Right ventricle myocardium superior (tissue), 1 donor: ENCODE results near the gene IFRD2. TPM values are rescaled to one million over a fixed set of nuclear protein-coding genes. Genes with fewer than 3 reads are reported as not detected.

Experiments
- ATAC-seq: fragments of 200-7000 bp; cut with Tn5 transposase; one replicate; pipeline ENCODE4 v1.9.1; 2020; ENCODE audit warnings: mild to moderate bottlenecking; ENCODE audit not compliant: poor library complexity
- DNase-seq: peaks from one replicate; pipeline ENCODE4 v3.0.0-alpha.2; 2020
- intact Hi-C: fragments of 100-400 bp; cut with DNase I; formaldehyde crosslinking; loops from one replicate; pipeline ENCODE4 v1.11.2; 2022
- total RNA-seq: library from RNA; stranded (reverse); fragmentation: NEBNext Ultra II Directional; extraction: Animal tissue kit (Norgen Biotek cat#: 25700); gene quantifications from one replicate; pipeline ENCODE4 v1.2.1, GENCODE V29; 2021
- donor health status: DM: no; HTN: yes; CAD: no; lungs with severe emphysema.

Gene IFRD2
- total RNA-seq, 1 donor from 2014 or later = 70.1 TPM

DNA sequence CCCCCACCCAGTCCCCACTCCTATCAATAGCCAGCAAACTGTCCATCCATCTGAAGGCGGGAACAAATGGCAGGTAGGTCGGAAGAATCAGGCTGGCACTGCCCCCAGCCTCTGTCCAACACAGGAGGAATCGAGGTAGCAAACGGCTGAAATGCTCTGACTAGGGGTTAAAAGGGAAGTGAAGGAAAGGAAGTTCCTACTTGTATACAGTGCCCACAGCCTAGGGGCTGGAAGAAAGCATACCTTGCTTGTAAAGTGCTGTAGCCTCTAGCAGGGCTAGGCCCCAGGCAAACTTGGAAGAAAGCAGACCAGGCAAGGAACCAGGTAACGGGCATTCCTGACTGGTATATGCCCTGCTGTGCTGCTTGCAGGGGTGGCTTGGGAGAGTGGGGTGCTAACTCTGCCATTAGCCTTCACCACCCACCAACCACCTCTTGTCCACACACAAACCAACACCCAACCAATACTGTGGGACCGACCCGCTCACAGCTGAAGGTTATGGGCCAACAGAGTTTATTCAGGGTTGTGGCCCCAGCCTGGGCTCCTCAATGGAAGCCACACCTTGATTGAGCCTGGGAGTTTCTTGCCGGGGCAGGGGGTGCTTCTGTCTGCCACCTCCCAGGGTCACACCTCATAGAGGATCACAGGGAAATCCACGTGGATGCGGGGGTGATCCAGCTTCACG is 33.4 kb upstream of the IFRD2 start:
- intact Hi-C loops = no loop called here
- ATAC-seq = no peak
- no peak for DNase-seq

- ATAC-seq = no peak
- intact Hi-C loops = no loop called here
Observed at GRCh38 chr3:50325113-50325480, 32.9 kb upstream of the IFRD2 start.

DNA sequence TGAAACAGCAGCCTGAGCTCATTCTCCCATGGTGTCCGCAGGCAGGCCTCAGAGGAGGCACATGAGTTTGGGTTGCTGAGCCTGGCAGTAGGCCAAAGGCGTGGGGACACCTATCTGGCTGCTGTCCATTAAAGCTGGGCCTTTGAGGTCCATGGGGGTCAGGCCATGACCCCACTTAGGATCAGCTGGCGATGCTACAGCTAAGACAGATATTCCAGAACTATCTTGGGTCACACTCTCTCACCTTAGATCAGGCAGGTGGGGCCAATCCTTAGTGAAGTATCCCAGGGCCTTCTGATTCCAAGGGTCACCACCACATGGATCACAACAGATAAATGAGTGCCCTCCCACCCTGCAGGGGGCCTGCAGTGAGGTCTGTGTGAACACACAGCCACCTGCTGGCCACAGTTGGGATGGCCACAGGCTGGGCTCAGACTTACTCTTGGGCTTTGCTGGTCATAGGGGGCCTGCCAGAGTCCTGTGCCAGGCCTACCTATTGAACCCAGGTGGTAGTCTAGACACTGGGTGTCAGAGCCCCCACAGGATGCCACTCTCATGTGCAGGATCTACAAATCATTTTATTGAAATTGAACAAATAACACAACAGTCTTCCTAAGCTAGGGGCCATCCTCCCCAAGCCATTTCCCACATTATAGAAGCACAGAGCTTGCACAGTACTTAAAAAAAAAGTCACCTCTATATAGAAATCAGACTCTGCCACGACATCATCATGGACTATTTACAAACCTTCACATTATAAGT is 32.3 kb upstream of the IFRD2 start:
- ATAC-seq = peak; percentile 14
- DNase-seq = peak; percentile 88
- intact Hi-C loops = loop anchor here (5.0 kb wide), 1 partner anchor 52 kb away; no protein-coding TSS in a partner anchor

More at GRCh38 chr3:50325113-50325480, 32.9 kb upstream of the IFRD2 start:
- no peak for DNase-seq

DNA sequence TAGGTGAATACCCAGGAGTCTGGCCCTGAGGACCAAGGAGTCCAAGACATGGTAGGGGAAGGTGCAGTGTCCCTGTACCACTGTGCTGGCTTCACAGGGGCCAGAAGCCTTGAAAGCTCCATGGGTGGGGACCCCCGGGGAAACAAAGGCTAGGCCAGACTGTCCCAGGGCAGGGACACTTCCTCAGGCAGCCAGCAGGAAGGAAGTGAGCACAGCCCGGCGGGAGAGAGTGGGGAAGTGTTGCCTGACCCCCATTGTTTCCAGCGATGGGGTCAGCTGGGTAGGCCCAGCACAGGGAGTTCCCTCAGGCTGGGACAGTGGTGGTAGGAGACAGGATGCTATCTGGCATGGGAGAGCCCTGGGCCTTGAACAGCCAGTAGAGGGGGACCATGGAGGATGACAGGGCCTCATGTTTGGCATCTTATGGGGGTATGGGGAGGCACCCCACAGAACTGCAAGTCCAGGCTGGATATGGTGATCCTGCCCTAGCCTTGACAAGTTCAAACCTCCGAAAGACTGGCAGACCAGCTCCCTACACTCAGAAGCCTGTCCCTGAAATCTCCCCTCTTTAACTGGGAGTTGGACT is 31.5 kb upstream of the IFRD2 start:
- ATAC-seq (peak; percentile 1), DNase-seq (peak; percentile 77)
- intact Hi-C loops = loop anchor here (5.0 kb wide), 1 partner anchor 51 kb away; no protein-coding TSS in a partner anchor

GRCh38 chr3:50323092-50323600 is 30.9 kb upstream of the IFRD2 start:
- no peak for DNase-seq
- intact Hi-C loops = loop anchor here (5.0 kb wide), 1 partner anchor 51 kb away; no protein-coding TSS in a partner anchor
- no peak for ATAC-seq

DNA sequence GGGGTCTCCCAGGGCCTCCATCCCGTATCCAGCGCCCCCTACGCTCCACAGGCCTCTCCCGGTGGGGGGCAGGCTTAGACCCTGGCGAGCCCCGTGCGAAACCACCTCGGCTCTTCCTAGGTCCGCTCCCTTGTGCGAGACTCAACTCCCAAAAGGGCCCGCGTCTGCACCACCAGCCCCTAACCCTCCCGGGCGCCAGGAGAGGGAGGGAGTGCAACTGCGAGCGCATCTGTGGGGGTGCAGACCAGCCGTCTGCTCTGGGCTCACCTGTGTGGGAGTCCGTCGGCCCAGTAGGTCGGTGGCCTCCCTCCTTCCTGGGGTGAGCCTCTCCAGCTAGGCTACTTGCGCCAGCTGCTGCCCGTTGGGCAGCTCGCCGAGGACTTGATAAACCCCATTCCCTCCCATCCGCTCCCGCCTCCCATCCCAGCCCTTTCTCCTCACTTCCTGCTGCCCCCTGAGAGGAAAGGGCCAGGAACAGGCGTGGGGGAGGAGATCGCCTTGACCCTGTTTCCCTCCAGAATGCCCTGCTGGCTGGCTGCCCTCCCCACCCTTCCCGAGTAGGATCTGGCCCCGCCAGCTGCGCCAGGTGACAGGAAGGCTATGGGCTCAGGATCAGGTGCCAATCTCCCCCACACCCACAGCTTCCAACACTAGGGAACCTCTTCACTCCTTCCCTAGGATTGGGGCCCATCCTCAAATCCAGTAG is 30.3 kb upstream of the IFRD2 start, which contains the start of gene HYAL2:
Gene HYAL2 (minus strand): TSS at position 360 of the 706 bp plus-strand sequence. CDS start 2,256 bp downstream, outside the sequence.
- ATAC-seq (no peak), DNase-seq (peak; percentile 84)
- intact Hi-C loops = loop anchor here (5.0 kb wide), 1 partner anchor 50 kb away; no protein-coding TSS in a partner anchor

DNA sequence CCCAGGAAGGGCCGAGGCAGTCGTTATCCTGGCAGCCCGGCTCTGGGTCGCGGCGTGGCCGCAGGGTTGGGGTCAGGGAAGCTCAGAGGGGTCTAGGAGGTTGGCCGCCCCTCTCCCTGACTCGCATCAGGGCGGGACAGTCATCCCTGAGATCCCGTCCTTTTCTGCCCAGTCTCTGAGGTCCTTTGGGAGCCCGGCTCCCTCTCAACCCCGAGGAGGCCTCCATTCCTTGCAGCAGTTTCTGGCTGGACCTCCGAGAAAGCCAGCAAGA is 29.8 kb upstream of the IFRD2 start:
- ATAC-seq (no peak), DNase-seq (no peak)
- intact Hi-C loops = loop anchor here (5.0 kb wide), 1 partner anchor 50 kb away; no protein-coding TSS in a partner anchor

GRCh38 chr3:50321336-50322114 is 29.3 kb upstream of the IFRD2 start:
- intact Hi-C loops = loop anchor here (5.0 kb wide), 1 partner anchor 49 kb away; no protein-coding TSS in a partner anchor
- ATAC-seq (peak; percentile 89), DNase-seq (peak; percentile 94)

DNA sequence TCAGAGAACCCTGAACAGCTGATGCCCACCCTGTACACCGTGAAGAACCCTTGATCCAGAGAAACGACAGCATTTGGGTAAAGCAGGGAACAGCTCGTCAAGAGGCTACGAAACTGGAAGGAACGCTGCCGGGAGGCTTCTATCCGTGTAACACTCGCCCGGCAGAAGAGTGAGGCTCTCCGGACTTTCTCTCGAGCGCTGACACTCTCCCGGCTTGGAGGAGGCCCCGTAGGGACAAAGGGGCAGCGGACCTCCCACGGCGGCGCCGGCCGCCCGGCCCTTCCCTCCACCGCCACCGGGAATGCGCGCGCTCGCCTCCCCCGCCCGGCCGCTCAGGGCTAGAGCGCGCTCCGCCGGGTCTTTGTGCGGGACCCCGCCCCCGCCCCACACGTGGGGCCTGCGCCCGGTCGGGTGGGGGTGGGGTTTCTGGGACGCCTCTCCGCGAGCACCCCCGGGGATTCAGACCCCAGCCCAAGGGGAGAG is 28.7 kb upstream of the IFRD2 start:
- ATAC-seq (peak; percentile 73), DNase-seq (peak; percentile 88)
- intact Hi-C loops = loop anchor here (5.0 kb wide), 1 partner anchor 49 kb away; no protein-coding TSS in a partner anchor

- ATAC-seq = no peak
- intact Hi-C loops = loop anchor here (5.0 kb wide), 1 partner anchor 48 kb away; no protein-coding TSS in a partner anchor
- no peak for DNase-seq
Observed at GRCh38 chr3:50319894-50320625, 27.8 kb upstream of the IFRD2 start.

GRCh38 chr3:50319181-50319893 is 27.1 kb upstream of the IFRD2 start:
- DNase-seq = no peak
- intact Hi-C loops = no loop called here
- ATAC-seq = no peak

- no peak for DNase-seq
- intact Hi-C loops = no loop called here
Observed at GRCh38 chr3:50318615-50319014, 26.4 kb upstream of the IFRD2 start.

DNA sequence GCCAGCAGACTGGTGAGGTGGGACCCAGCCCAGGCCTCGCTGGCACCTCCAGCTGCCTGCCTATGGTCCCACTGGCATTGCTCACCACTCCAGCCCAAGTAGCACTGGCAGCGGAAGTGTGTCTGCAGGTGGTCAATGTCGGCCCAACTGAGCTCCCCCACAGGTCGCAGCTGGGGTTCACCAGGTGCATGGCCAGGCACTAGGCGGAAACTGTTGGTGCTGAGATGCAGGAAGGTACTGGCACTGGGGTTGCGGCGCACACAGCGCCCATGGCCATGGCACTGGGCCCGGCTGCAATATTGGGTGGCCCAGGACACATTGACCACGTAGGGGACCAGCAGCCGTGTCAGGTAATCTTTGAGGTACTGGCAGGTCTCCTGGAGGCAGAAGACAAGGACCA is 25.9 kb upstream of the IFRD2 start:
- intact Hi-C loops = no loop called here
- DNase-seq (no peak), ATAC-seq (no peak)

More at GRCh38 chr3:50318615-50319014, 26.4 kb upstream of the IFRD2 start:
- ATAC-seq = no peak

- intact Hi-C loops = no loop called here
- DNase-seq (no peak), ATAC-seq (no peak)
Observed at GRCh38 chr3:50317300-50317699, 25.1 kb upstream of the IFRD2 start.

- intact Hi-C loops = no loop called here
- DNase-seq = no peak
- ATAC-seq = no peak
Observed at GRCh38 chr3:50316657-50317242, 24.5 kb upstream of the IFRD2 start.

- intact Hi-C loops = no loop called here
- ATAC-seq (no peak), DNase-seq (no peak)
Observed at GRCh38 chr3:50314816-50315215, 22.6 kb upstream of the IFRD2 start.
